Right lobe of liver (tissue), 6 donors: ENCODE measurements around the gene BRSK2. TPM values are rescaled to one million over a fixed set of nuclear protein-coding genes. Genes with fewer than 3 reads are reported as not detected.

Experiments used
- ATAC-seq, 4 donors: fragments of 200-7000 bp; cut with Tn5 transposase; one replicate each; pipeline ENCODE4 v1.9.1; 2020; ENCODE audit warnings: mild to moderate bottlenecking in 4 of 4, moderate library complexity in 4 of 4
- DNase-seq, 3 donors: peaks; one replicate each; pipeline ENCODE4 v3.0.0-alpha.2; 2020
- H3K27ac ChIP-seq, 3 donors: fragments of 200-600 bp; one replicate each; pipeline ENCODE4 v1.8.0; 2022
- H3K27me3 ChIP-seq, 2 donors: fragments of 200-600 bp; one replicate each; pipeline ENCODE4 v1.8.0; 2022
- H3K36me3 ChIP-seq, 4 donors: fragments of 200-600 bp; sonication (generic) in 1 of 4; one replicate each; pipeline versions ENCODE4 v1.5.1 to v1.8.0; 2017 to 2022; ENCODE audit warnings: control low read depth in 1 of 4
- H3K4me1 ChIP-seq, 4 donors: fragments of 200-600 bp; sonication (generic) in 1 of 4; one replicate each; pipeline versions ENCODE4 v1.5.1 to v1.8.0; 2017 to 2022; ENCODE audit warnings: control low read depth in 1 of 4
- H3K4me3 ChIP-seq, 3 donors: fragments of 200-600 bp; one replicate each; pipeline ENCODE4 v1.8.0; 2022
- H3K9me3 ChIP-seq, 4 donors: fragments of 200-600 bp; sonication (generic) in 1 of 4; one replicate each; pipeline versions ENCODE4 v1.5.1 to v1.8.0; 2017 to 2022; ENCODE audit warnings: control low read depth in 1 of 4
- CTCF ChIP-seq, 4 donors: fragments of 200-600 bp in 3 of 4; fragments of 450-650 bp in 1 of 4; IDR thresholded peaks; one replicate each; pipeline versions ENCODE4 v1.5.1 to v1.8.0; 2016 to 2022; ENCODE audit warnings: antibody characterized with exemption in 4 of 4, mild to moderate bottlenecking in 2 of 4
- POLR2A ChIP-seq: fragments of 450-650 bp; IDR thresholded peaks from one replicate; pipeline ENCODE4 v1.6.1; 2017; ENCODE audit warnings: antibody characterized with exemption, mild to moderate bottlenecking
- WGBS: methylation state at CpG from one replicate; pipeline ENCODE4 v1.1.6; 2018; ENCODE audit warnings: low coverage, low lambda C conversion rate; ENCODE audit not compliant: insufficient coverage; ENCODE audit errors: missing lambda C conversion rate; 5-methylcytosine and 5-hydroxymethylcytosine counted together
- intact Hi-C, 2 donors: fragments of 100-400 bp; cut with DNase I; formaldehyde crosslinking; loops; one replicate each; pipeline versions ENCODE4 v1.11.2 to v1.14.1; 2022
- total RNA-seq, 6 experiments: library from RNA; depleted of rRNA in 2 of 6; stranded (reverse); fragments of >200 nt in 2 of 6; fragmentation: NEBNext Ultra II Directional in 3 of 6; extraction: Animal tissue kit (Norgen Biotek cat#: 25700) in 3 of 6; gene quantifications; one replicate each; pipeline versions ENCODE4 v1.1.0 to v1.2.4, GENCODE V29; 2016 to 2023
- donor health status: DM: no; HTN: yes; CAD: no.
- donor health status: DM: no; HTN: no; CAD: no.
- donor health status: DM: no; HTN: no; CAD: no.
- donor health status: DM: no; HTN: yes; CAD: no.
- donor health status: DM: no; HTN: yes; CAD: no.

BRSK2 gene
- total RNA-seq, 6 experiments from 2014 or later = 0.12 to 0.49 TPM; not detected in 4

- no peak for TF ChIP-seq CTCF (IDR thresholded peaks at IDR 0.05)
- no peak for DNase-seq
- Histone ChIP-seq H3K4me1 (peaks cover 0 to 10% (median 0%) of the 10 kb centered on the region in 4 donors), H3K27me3 (peaks cover 4 to 5% of the 10 kb centered on the region in 2 donors), H3K4me3 (no peak overlapping the region), H3K36me3 (no peaks in the 10 kb centered on the region), H3K9me3 (no peaks in the 10 kb centered on the region), H3K27ac (no peak overlapping the region)
- intact Hi-C loops = no loop called here
- no peak for ATAC-seq
- 78% methylated on average over 6 of the region's 10 CpGs for WGBS
These were observed 2.2 kb upstream of the BRSK2 start for GRCh38 chr11:1387521-1387920.

- TF ChIP-seq CTCF (IDR thresholded peaks at IDR 0.05) (peak in 1 of 4 donors; percentile 8), POLR2A (no peak)
- Histone ChIP-seq H3K4me1 (peaks cover 0 to 7% (median 0%) of the 10 kb centered on the region in 4 donors), H3K4me3 (no peak overlapping the region), H3K9me3 (no peaks in the 10 kb centered on the region), H3K27ac (no peak overlapping the region), H3K36me3 (no peaks in the 10 kb centered on the region), H3K27me3 (peaks cover 4 to 5% of the 10 kb centered on the region in 2 donors)
- DNase-seq (no peak), ATAC-seq (no peak)
- WGBS = 19% methylated on average over 11 of the region's 22 CpGs
- intact Hi-C loops = no loop called here
These were observed 1.6 kb upstream of the BRSK2 start for GRCh38 chr11:1387961-1388762.

- peak overlapping the region in 1 of 3 donors; percentile 47 for H3K4me3 ChIP-seq
These were observed 1.0 kb upstream of the BRSK2 start for GRCh38 chr11:1388763-1389102.

GRCh38 chr11:1389103-1389931 lies 417 bp upstream of the BRSK2 start:
- peak overlapping the region; percentile 38 to 47 (median 43) for H3K4me3 ChIP-seq
- no peaks in the 10 kb centered on the region for H3K36me3 ChIP-seq
- H3K27me3 ChIP-seq = peaks cover 4 to 5% of the 10 kb centered on the region in 2 donors
- peaks cover 0 to 7% (median 0%) of the 10 kb centered on the region in 4 donors for H3K4me1 ChIP-seq
- peak; percentile 98 to 99 (median 99) for ATAC-seq
- no peak overlapping the region for H3K27ac ChIP-seq
- intact Hi-C loops = no loop called here
- WGBS = 5% methylated on average over 9 of the region's 92 CpGs
- H3K9me3 ChIP-seq = no peaks in the 10 kb centered on the region
- peak; percentile 96 for DNase-seq
- TF ChIP-seq POLR2A (no peak), CTCF (IDR thresholded peaks at IDR 0.05) (peak in 3 of 4 donors; percentile 7 to 15 (median 12))

More at GRCh38 chr11:1388763-1389102, 1.0 kb upstream of the BRSK2 start:
- Histone ChIP-seq H3K27me3 (peaks cover 4 to 5% of the 10 kb centered on the region in 2 donors), H3K4me1 (peaks cover 0 to 7% (median 0%) of the 10 kb centered on the region in 4 donors), H3K9me3 (no peaks in the 10 kb centered on the region), H3K27ac (no peak overlapping the region), H3K36me3 (no peaks in the 10 kb centered on the region)
- TF ChIP-seq POLR2A (no peak), CTCF (IDR thresholded peaks at IDR 0.05) (no peak)
- 10% methylated on average over 6 of the region's 22 CpGs for WGBS
- DNase-seq (no peak), ATAC-seq (no peak)
- intact Hi-C loops = no loop called here
